HG02759 (cell line): ENCODE data around the gene ADCY6.
A peak's percentile ranks its signal among the peaks of the same experiment; 100 is the strongest.

Experiments used
- ATAC-seq: cut with Tn5 transposase; IDR thresholded peaks from one replicate; pipeline ENCODE4 v1.9.1; 2021; ENCODE audit warnings: mild to moderate bottlenecking, moderate library complexity; ENCODE audit not compliant: unreplicated experiment

The ADCY6 gene

GRCh38 chr12:48788854-48789775 lies at the start of gene ADCY6:
ADCY6 (minus strand) TSS chr12:48789089; CDS start chr12:48783434, 5,655 bp downstream.
- peak; percentile 69 for ATAC-seq

- no peak for ATAC-seq
These were observed 49.2 kb upstream of the ADCY6 start for GRCh38 chr12:48838048-48838447.

GRCh38 chr12:48832321-48833060 lies 43.6 kb upstream of the ADCY6 start:
- ATAC-seq = no peak

GRCh38 chr12:48831257-48831656 lies 42.4 kb upstream of the ADCY6 start:
- no peak for ATAC-seq

- no peak for ATAC-seq
These were observed 40.1 kb upstream of the ADCY6 start for GRCh38 chr12:48828841-48829575.

- ATAC-seq = no peak
These were observed 39.4 kb upstream of the ADCY6 start for GRCh38 chr12:48828293-48828692.

- no peak for ATAC-seq
These were observed 38.7 kb upstream of the ADCY6 start for GRCh38 chr12:48827513-48828096.

- ATAC-seq = no peak
These were observed 38.1 kb upstream of the ADCY6 start for GRCh38 chr12:48827026-48827425.

GRCh38 chr12:48826209-48826855 lies 37.4 kb upstream of the ADCY6 start:
- ATAC-seq = no peak

- ATAC-seq = no peak
These were observed 36.0 kb upstream of the ADCY6 start for GRCh38 chr12:48824905-48825304.

GRCh38 chr12:48824112-48824511 lies 35.2 kb upstream of the ADCY6 start:
- no peak for ATAC-seq

- no peak for ATAC-seq
These were observed 34.4 kb upstream of the ADCY6 start for GRCh38 chr12:48823281-48823680.

- no peak for ATAC-seq
These were observed 33.8 kb upstream of the ADCY6 start for GRCh38 chr12:48822711-48823110.

- no peak for ATAC-seq
These were observed 33.2 kb upstream of the ADCY6 start for GRCh38 chr12:48822139-48822538.

- ATAC-seq = no peak
These were observed 31.3 kb upstream of the ADCY6 start for GRCh38 chr12:48819986-48820725.

- ATAC-seq = no peak
These were observed 30.1 kb upstream of the ADCY6 start for GRCh38 chr12:48818831-48819590.

GRCh38 chr12:48817873-48818830 lies 29.3 kb upstream of the ADCY6 start, which contains the start of gene CACNB3:
CACNB3 (plus strand) TSS chr12:48818496; CDS start chr12:48818930, 434 bp downstream.
- ATAC-seq = peak; percentile 33
